GDM1 (cell line): ENCODE data around the gene FAM237B.
A peak's percentile ranks its signal among the peaks of the same experiment; 100 is the strongest.
"Not testable (repeated sequence)": the region's sequence is repeated elsewhere in the genome, so short reads cannot be mapped to it uniquely, and the experiment has no call there.

ENCODE experiments used
- DNase-seq: peaks from one replicate; lab custom pipeline; 2025; lab: John Stamatoyannopoulos, UW

The FAM237B gene

GRCh38 chr7:90320801-90321494, at the start of gene FAM237B:
Gene FAM237B, minus strand, starts transcription at chr7:90321304. Its CDS starts 1,556 bp downstream, at chr7:90319748.
- DNase-seq = no peak

DNA sequence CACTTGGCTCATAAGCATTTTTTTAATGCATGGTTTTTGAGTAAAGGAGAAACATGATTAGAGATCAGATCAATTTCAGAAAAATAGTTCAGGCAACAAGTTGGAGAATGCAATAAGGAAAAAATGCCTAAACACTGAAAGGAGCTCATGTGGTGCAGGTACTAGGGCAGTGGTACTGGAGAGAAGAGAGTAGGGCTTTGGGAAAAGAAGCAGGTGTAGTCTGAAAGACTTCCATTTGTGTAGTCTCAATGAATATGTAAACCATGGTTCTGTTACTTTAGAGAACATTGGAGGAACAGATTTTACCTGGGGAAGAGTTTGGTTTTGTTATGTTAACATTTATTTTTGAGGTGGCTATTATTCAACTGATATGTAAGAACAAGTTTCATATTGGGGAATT, 30.9 kb upstream of the FAM237B start:
- DNase-seq = no peak

GRCh38 chr7:90350032-90350431, 28.9 kb upstream of the FAM237B start:
- not testable (repeated sequence) for DNase-seq

DNA sequence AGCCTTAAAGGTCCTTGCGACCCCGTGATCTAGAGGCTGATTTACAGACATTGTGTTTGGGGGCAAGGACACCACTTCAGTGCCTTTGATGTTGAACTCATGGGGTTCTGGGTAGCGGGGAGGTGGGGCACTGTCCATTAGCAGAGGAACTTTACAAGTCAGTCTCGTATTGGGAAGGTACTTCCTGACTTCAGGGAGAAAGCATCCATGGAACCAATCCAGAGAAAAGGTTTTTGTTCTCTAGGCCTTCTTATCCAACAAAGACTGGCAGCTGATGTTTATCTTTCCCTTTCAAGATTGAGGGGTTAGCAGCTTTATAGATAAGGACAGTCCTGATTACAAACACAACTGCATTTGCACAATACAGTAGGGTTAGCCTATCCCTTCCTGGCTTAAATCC, 28.2 kb upstream of the FAM237B start:
- DNase-seq = no peak

- DNase-seq = no peak
Observed at GRCh38 chr7:90347759-90348158, 26.7 kb upstream of the FAM237B start.

GRCh38 chr7:90346336-90347125, 25.4 kb upstream of the FAM237B start, which contains the start of gene GTPBP10:
Gene GTPBP10, plus strand, starts transcription at chr7:90346716. Its CDS starts 26 bp downstream, at chr7:90346742.
- DNase-seq = peak; percentile 90

DNA sequence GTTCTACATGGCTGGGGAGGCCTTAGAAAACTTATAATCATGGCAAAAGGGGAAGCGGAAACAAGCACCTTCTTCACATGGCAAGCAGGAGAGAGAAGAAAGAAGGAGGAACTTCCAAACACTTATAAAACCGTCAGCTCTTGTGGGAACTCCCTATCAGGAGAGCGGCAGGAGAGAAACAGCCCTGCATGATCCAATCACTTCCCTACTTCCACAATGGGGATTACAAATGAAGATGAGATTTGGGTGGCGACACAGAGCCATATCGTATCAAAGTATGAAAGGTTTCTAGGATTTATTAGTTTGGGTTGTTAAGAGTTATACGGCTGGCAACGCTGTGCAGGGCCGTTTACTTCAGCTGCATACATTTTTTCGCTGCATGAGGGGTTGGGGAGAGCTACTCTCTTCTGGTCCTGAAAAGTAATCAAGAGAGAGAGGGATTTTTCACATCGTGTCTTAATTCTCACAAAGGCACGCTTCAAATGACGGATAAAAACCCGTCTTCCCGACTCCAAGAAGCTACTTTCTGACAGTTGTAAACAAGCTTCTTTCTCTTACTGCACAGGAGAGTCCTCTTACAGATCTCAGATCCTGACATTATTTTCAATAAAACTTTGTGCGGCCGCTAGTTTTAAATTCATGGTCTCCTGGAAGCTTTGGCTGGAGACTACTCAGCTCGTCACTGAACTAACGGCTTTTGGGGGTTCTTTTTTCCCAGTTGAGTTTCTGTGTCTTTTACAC, 24.7 kb upstream of the FAM237B start:
- DNase-seq = no peak

DNA sequence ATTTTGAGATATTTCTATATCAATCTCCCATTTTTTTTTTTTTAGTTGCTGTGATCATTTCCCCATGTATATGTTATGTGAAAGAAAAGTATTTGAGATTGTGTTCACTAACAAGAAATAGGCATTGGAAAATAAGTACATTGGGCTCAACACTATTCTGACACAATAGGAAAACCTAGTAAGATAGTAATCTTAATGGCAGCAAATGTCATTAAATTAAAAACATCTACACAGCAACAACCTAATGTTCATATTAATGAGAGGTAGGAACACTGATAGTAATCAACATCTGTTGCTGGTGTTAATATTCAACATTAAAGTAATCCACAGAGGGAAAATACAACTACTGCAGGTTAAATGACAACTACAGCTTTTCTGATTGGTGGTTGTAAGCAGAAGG, 23.9 kb upstream of the FAM237B start:
- DNase-seq = no peak

DNA sequence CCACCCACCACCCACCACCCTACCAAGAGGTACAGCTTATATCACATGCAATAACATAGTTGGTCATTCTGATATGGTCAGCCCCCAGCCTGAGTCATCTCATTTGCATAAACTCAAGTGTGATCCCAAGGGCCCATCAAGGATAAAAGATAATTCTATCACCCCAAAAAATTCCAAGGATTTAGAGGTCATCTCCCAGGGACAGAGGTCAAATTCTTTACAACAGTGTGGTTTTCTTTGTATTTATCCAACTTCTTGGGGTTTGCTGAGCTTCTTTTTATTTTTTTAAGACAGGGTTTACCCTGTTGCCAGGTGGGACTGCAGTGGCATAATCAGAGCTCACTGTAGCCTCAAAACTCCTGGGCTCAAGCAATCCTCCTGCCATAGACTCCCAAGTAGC, 16.0 kb upstream of the FAM237B start:
- DNase-seq = no peak

DNA sequence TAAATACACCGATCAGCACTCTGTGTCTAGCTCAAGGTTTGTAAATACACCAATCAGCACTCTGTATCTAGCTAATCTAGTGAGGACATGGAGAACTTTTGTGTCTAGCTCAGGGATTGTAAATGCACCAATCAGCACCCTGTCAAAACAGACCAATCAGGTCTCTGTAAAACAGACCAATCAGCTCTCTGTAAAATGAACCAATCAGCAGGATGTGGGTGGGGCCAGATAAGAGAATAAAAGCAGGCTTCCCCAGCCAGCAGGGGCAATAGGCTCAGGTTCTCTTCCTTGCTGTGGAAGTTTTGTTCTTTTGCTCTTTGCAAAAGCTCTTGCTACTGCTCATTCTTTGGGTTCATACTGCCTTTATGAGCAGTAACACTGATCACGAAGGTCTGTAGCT, 13.8 kb upstream of the FAM237B start:
- not testable (repeated sequence) for DNase-seq

DNA sequence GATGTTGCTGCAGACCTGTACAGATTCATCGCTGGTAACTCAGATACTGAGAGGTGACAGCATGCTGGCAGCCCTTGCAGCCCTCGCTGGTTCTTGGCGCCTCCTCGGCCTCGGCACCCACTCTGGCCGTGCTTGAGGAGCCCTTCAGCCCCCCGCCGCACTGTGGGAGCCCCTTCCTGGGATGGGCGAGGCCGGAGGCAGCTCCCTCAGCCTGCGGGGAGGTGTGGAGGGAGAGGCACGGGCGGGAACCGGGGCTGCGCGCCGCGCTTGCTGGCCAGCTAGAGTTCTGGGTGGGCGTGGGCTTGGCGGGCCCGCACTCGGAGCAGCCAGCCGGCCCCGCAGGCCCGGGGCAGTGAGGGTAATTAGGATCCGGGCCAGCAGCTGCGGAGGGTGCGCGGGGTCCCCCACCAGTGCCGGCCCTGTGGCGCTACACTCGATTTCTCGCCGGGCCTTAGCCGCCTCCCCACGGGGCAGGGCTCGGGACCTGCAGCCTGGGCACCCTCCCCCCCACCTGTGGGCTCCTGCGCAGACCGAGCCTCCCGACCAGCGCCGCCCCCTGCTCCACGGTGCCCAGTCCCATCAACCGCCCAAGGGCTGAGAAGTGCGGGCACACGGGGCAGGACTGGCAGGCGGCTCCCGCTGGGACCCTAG, 13.2 kb upstream of the FAM237B start:
- DNase-seq = no peak

GRCh38 chr7:90326500-90326899, 5.4 kb upstream of the FAM237B start:
- no peak for DNase-seq

GRCh38 chr7:90322837-90323236, 1.7 kb upstream of the FAM237B start:
- no peak for DNase-seq

DNA sequence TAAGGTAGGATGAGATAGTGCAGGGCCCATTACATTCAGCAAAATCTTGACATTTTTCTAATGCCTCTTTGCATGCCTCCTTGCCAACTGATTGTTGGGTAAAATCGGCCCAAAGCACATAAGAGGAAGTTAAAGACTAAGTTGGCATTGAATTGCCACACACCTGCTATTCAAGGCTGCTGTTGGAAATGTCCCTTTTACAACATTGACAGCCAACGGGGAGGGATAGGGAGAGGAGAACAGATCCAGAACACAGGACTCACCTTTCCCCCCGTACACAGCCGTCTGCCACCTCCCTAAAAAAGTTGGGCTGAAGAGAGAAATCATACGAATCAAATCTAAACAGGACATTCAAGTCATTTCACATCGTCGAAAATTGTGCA, 695 bp downstream of the FAM237B start:
- DNase-seq = no peak

DNA sequence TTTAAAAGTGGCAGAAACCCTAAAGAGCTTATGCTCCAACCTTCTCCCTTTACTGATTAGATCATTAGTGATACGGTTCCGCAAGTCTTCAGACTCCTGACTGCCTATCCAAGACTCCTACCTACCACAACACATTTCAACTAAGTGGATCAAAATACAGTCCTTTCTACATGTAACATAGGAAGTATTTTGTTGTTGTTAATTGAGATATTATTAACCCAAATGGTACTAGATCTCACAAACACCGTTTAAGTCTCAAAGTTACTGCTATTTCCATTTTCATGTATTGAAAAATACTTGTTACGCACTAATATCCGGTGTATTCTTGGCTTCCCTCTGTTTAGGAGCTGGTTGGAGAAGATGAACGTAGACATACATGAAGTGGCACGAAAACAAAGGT, 1.1 kb downstream of the FAM237B start:
- no peak for DNase-seq

- no peak for DNase-seq
Observed at GRCh38 chr7:90313907-90314306, 7.2 kb downstream of the FAM237B start.

GRCh38 chr7:90312745-90313144, 8.4 kb downstream of the FAM237B start:
- no peak for DNase-seq

DNA sequence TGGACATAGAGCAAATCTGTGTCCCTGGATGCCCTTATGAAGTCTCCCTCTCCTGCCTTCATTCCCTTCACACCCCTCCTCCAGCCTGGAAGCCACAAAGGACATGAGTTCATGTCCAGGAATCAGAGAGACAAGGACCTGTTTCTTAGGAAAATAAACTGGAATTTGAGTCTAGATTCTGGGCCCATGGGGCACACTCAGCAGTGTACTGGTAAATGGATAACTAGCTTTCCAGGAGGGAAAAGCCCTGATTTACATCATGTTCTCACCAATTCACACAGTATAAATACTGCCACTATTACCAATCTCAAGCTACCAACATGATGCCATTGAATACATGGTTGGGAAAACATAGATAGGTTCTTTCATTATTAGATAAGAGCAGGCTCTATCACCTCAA, 9.9 kb downstream of the FAM237B start:
- no peak for DNase-seq

DNA sequence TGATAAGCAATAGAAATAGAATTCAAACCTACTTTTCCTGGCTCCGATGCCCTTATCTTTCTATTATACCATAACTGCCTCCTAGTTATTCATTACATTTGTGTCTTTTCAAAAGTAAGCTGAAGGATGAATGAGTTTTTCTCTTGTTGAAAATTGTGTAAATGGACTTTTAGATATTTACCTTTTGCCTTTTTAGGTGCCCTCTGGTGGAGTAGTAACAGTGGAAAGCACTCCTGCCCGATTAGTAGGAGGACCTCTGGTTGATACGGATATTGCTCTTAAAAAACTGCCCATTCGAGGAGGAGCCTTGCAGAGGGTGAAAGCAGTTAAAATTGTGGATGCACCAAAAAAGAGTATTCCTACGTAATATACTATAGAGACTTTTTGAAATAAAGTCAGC, 11.2 kb downstream of the FAM237B start:
- no peak for DNase-seq

GRCh38 chr7:90303241-90303640, 17.9 kb downstream of the FAM237B start:
- no peak for DNase-seq

DNA sequence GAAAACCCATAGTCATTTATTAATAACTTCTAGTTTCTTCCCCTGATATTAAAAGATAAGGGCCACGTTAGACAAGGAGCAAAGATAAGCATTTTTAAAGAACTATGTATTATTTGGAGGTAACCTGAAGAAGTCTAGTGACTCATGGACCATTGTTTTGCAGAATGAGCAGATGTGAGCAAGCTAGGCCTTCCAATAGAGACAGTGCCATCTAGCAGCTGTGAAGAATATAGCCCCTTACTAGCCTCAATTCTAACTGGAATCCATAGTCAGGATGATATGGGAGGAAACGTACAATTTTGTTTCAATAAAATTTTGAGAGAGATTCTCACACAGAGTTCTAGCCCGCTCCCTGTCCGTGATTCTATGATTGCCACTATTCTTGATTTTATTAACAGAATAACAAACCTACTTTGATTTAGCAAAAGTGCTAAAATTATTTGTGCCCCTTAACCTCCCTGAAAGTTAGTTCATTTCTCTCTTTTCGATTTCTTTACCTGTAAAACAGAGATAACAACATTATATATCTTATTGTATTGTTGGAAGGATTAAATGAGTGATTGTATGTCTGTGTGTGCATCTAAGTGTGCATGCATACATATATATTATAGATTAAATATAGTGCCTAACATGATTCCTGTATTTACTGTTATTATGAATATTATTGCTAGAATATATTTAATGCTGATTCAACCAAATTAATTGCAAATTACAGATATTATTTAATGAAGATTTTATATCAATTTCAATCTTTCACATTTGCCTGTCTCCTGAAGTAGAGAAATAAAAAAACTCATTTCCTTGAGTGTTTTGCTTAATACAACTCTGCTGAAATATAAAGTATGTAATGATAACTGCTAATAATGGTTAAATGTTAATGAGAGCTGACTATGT, 22.7 kb downstream of the FAM237B start:
- DNase-seq = no peak
